ENCODE results near the gene TXNDC11.
A peak's percentile ranks its signal among the peaks of the same experiment; 100 is the strongest.

The TXNDC11 gene

GRCh38 chr16:11755022-11755760 is 12.5 kb upstream of the TXNDC11 start:
- H3K27ac ChIP-seq, result no peak overlapping the region

GRCh38 chr16:11752856-11753255 is 10.2 kb upstream of the TXNDC11 start:
- Histone ChIP-seq H3K27ac (no peak overlapping the region), H3K4me3 (no peak overlapping the region)

More at GRCh38 chr16:11755022-11755760, 12.5 kb upstream of the TXNDC11 start:
- no peak overlapping the region for H3K4me3 ChIP-seq

GRCh38 chr16:11750056-11750455 is 7.4 kb upstream of the TXNDC11 start:
- H3K4me3 ChIP-seq, result no peak overlapping the region
- no peak overlapping the region for H3K27ac ChIP-seq

- H3K27ac ChIP-seq, result no peak overlapping the region
These were observed 6.0 kb upstream of the TXNDC11 start for GRCh38 chr16:11748404-11749254.

GRCh38 chr16:11747949-11748403 is 5.3 kb upstream of the TXNDC11 start:
- H3K4me3 ChIP-seq, result no peak overlapping the region
- no peak overlapping the region for H3K27ac ChIP-seq

More at GRCh38 chr16:11748404-11749254, 6.0 kb upstream of the TXNDC11 start:
- no peak overlapping the region for H3K4me3 ChIP-seq

GRCh38 chr16:11744075-11744470 is 1.4 kb upstream of the TXNDC11 start:
- H3K27ac ChIP-seq, result peak overlapping the region in 10 of 21 experiments; percentile 55 to 100 (median 98)
- no peak overlapping the region for H3K4me3 ChIP-seq

GRCh38 chr16:11743308-11744074 is 834 bp upstream of the TXNDC11 start:
- H3K4me3 ChIP-seq, result peak overlapping the region; percentile 64 to 94 (median 84)
- peak overlapping the region; percentile 83 to 100 (median 96) for H3K27ac ChIP-seq

GRCh38 chr16:11742093-11742535 is 543 bp downstream of the TXNDC11 start:
- Histone ChIP-seq H3K4me3 (peak overlapping the region; percentile 64 to 94 (median 84)), H3K27ac (peak overlapping the region; percentile 85 to 100 (median 96))

- peak overlapping the region in 6 of 21 experiments; percentile 20 to 99 (median 94) for H3K27ac ChIP-seq
- H3K4me3 ChIP-seq, result peak overlapping the region in 3 of 7 experiments; percentile 64 to 94 (median 93)
These were observed 2.1 kb downstream of the TXNDC11 start for GRCh38 chr16:11740567-11740966.

GRCh38 chr16:11738742-11739544 is 3.7 kb downstream of the TXNDC11 start:
- Histone ChIP-seq H3K4me3 (no peak overlapping the region), H3K27ac (no peak overlapping the region)

GRCh38 chr16:11737713-11738112 is 4.9 kb downstream of the TXNDC11 start:
- no peak overlapping the region for H3K4me3 ChIP-seq
- no peak overlapping the region for H3K27ac ChIP-seq

GRCh38 chr16:11736903-11737302 is 5.8 kb downstream of the TXNDC11 start:
- no peak overlapping the region for H3K27ac ChIP-seq
- no peak overlapping the region for H3K4me3 ChIP-seq

GRCh38 chr16:11735787-11736186 is 6.9 kb downstream of the TXNDC11 start:
- no peak overlapping the region for H3K4me3 ChIP-seq
- H3K27ac ChIP-seq, result no peak overlapping the region

- H3K4me3 ChIP-seq, result no peak overlapping the region
- no peak overlapping the region for H3K27ac ChIP-seq
These were observed 8.0 kb downstream of the TXNDC11 start for GRCh38 chr16:11734653-11735043.

- no peak overlapping the region for H3K27ac ChIP-seq
- no peak overlapping the region for H3K4me3 ChIP-seq
These were observed 8.5 kb downstream of the TXNDC11 start for GRCh38 chr16:11734025-11734652.

- Histone ChIP-seq H3K27ac (no peak overlapping the region), H3K4me3 (no peak overlapping the region)
These were observed 11.4 kb downstream of the TXNDC11 start for GRCh38 chr16:11731222-11731621.

GRCh38 chr16:11729787-11730186 is 12.9 kb downstream of the TXNDC11 start:
- Histone ChIP-seq H3K4me3 (no peak overlapping the region), H3K27ac (no peak overlapping the region)

- Histone ChIP-seq H3K4me3 (no peak overlapping the region), H3K27ac (peak overlapping the region in 4 of 21 experiments; percentile 3 to 41 (median 18))
These were observed 14.7 kb downstream of the TXNDC11 start for GRCh38 chr16:11727796-11728543.

Measured in skin epidermis (tissue), 12 donors.